Subcutaneous preadipocyte (primary cell): Measurements from ENCODE around the gene TEX13D. TPM values are rescaled to one million over a fixed set of nuclear protein-coding genes. Genes with fewer than 3 reads are reported as not detected.

ENCODE experiments used
- small RNA-seq: library from RNA; depleted of rRNA; stranded (forward); fragments of <200 nt; gene quantifications from one replicate; pipeline ENCODE3, GENCODE V24; 2012
- total RNA-seq: library from RNA; depleted of rRNA; stranded (reverse); fragments of >200 nt; gene quantifications from 2 replicates; pipeline ENCODE4 v1.2.3, GENCODE V29; 2012

TEX13D gene
- not detected in 2 replicates for total RNA-seq

GRCh38 chrX:124332481-124333424 is at the start of gene TEX13D:
TEX13D (plus strand) TSS chrX:124332660; CDS start chrX:124332918, 258 bp downstream.

GRCh38 chrX:124346117-124346876 is 13.8 kb downstream of the TEX13D start, which contains the start of gene SH2D1A:
SH2D1A (plus strand) TSS chrX:124346563; CDS start chrX:124346643, 80 bp downstream.

Small RNAs within 50 kb of the gene (small RNA-seq; reads per million reads assigned to genes)
- gene AL022718.1, result not detected

Other genes with a start within 250 kb of the TEX13D start
- not detected in 2 replicates for gene SH2D1A, start 13.9 kb downstream of the TEX13D start, total RNA-seq